Cardiac septum (tissue), 1 donor: ENCODE data around the gene TMEM190. TPM values are rescaled to one million over a fixed set of nuclear protein-coding genes. Genes with fewer than 3 reads are reported as not detected.
"Not testable (repeated sequence)": the region's sequence is repeated elsewhere in the genome, so short reads cannot be mapped to it uniquely, and the experiment has no call there.

Source experiments
- DNase-seq: peaks from one replicate; pipeline ENCODE4 v3.0.0-alpha.2; 2020; ENCODE audit warnings: low spot score
- intact Hi-C: fragments of 100-400 bp; cut with DNase I; formaldehyde crosslinking; loops from one replicate; pipeline ENCODE4 v1.14.0; 2022
- total RNA-seq: library from RNA; stranded (reverse); fragmentation: NEBNext Ultra II Directional; extraction: Animal tissue kit (Norgen Biotek cat#: 25700); gene quantifications from one replicate; pipeline ENCODE4 v1.2.1, GENCODE V29; 2021
- donor health status: DM: no; HTN: no; CAD: no.

The TMEM190 gene
- total RNA-seq, 1 donor from 2014 or later, result not detected

GRCh38 chr19:55385724-55386492 is 9.3 kb downstream of the TMEM190 start, which contains the start of gene RPL28:
Gene RPL28 (plus strand): TSS chr19:55385932. CDS start chr19:55386358, 426 bp downstream.
- intact Hi-C loops, result loop anchor here (1.0 to 2.0 kb wide), 3 partner anchors 19 to 85 kb away; partner anchors contain the start of gene KMT5C

DNA sequence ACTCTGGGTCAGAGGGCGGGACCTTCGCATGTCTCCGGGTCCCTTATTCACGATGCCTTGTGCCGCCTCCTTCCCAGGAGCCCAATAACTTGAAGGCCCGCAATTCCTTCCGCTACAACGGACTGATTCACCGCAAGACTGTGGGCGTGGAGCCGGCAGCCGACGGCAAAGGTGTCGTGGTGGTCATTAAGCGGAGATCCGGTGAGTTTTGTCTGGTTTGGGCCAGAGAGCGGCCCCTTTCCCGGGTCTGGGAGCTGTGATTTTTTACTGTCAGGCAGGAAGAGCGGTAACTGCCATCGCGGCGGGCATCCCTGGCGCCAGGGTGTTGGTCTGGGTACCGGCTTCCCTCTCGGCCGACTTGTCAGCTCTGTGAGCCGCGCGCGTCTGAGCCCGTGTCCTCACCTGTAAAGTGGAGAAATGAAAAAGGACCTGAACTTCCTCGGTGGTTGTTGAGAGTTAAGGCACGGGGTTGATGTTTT is 9.9 kb downstream of the TMEM190 start:
- intact Hi-C loops, result loop anchor here (2.0 kb wide), 1 partner anchor 18 kb away; no protein-coding TSS in a partner anchor
- DNase-seq, result no peak

More at GRCh38 chr19:55385724-55386492, 9.3 kb downstream of the TMEM190 start, which contains the start of gene RPL28:
- peak; percentile 99 for DNase-seq

DNA sequence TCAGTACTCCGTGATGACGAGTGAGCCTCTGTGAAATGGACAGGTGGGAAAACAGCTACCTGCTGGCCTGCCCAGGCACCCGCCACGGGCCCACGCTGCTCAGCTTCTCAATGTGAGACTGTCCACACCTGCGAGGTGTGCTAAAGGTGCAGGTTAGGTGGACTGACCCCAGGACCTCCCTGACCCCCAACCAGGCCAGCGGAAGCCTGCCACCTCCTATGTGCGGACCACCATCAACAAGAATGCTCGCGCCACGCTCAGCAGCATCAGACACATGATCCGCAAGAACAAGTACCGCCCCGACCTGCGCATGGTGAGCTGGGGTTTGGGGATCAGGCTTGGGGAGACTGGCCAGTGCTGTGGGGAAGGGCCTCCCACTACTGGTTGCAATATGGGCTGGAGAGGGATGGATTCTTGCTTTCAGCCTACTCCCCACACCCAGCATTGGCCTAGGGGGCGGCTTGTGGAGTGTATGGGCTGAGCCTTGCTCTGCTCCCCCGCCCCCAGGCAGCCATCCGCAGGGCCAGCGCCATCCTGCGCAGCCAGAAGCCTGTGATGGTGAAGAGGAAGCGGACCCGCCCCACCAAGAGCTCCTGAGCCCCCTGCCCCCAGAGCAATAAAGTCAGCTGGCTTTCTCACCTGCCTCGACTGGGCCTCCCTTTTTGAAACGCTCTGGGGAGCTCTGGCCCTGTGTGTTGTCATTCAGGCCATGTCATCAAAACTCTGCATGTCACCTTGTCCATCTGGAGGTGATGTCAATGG is 11.3 kb downstream of the TMEM190 start:
- DNase-seq, result no peak
- intact Hi-C loops, result loop anchor here (2.0 kb wide), 1 partner anchor 17 kb away; no protein-coding TSS in a partner anchor

GRCh38 chr19:55389386-55390317 is 13.0 kb downstream of the TMEM190 start:
- no peak for DNase-seq
- intact Hi-C loops, result no loop called here

GRCh38 chr19:55390461-55390880 is 13.8 kb downstream of the TMEM190 start:
- intact Hi-C loops, result no loop called here
- no peak for DNase-seq

GRCh38 chr19:55391191-55391670 is 14.6 kb downstream of the TMEM190 start:
- intact Hi-C loops, result no loop called here
- DNase-seq, result no peak

DNA sequence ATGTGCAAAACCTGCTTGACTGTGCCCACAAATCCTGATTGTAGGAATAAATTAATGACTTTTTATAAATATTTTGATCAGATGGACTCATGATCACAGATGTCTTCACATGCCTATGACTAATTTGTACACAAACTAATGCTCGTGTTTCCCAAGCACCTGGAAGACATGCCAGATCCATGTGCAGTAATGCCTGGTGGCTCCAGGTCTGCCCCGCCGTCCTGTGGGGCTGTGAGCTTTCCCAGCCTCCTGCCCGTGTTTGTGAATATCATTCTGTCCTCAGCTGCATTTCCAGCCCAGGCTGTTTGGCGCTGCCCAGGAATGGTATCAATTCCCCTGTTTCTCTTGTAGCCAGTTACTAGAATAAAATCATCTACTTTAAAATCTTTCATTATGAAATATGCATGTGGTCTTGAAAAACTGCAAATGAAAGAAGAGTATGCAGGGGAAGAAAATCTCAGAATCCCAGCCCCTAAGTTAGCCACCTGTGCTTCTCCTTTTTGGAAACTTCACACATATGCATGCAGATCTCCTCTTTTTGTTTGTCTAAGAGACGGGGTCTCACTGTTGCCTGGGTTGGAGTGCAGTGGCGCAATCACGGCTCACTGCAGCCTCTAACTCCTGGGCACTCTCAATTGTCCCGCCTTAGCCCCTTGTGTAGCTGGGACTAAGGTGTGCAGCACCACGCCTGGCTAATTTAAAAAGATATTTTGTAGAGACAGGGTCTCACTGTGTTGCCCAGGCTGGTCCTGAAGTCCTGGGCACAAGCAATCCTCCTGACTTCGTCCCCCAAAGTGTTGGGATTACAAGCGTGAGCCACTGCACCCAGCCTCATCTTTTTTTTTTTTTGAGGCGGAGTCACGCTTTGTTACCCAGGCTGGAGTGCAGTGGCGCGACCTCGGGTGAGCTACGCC is 15.3 kb downstream of the TMEM190 start:
- intact Hi-C loops, result no loop called here
- no peak for DNase-seq

DNA sequence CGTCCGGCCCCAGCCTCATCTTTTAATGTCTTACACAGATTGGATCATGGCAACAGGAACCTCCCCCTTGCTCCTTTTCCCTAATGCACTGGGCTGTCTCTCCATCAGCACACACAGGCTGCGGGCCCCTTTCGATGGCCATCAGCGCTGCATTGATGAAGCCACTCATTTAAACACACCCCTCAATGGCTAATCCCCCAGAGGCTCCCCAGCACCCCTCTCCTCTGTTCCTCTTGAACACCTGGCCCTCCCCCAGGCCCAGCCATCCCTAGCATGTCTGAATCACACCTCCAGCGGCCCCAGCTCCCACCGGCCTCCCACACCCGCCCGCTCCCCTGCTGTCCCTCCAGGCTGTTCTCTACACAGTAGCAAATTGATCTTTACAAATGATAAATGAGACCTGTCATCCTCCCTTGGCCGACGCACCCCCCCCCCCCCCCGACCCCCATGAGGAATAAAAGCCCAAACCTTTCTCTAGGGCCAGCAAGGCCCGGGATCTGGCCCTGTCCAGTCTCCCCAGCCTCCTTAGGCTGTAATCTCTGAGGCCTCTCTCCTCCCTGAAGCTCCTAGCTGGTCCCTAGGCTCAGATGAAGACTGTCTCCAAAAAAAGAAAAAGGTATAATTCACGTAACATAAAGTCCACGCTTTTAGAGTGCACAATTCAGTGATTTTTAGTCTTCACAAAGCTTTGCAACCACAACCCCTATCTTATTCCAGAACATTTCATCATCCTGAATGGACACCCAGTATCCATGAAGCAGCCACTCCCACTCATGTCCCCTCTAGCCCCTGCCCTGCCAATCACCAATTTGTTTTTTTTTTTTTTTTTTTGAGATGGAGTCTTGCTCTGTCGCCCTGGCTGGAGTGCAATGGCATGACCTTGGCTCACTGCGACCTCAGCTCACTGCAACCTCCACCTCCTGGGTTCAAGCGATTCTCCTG is 16.5 kb downstream of the TMEM190 start:
- intact Hi-C loops, result no loop called here
- no peak for DNase-seq

DNA sequence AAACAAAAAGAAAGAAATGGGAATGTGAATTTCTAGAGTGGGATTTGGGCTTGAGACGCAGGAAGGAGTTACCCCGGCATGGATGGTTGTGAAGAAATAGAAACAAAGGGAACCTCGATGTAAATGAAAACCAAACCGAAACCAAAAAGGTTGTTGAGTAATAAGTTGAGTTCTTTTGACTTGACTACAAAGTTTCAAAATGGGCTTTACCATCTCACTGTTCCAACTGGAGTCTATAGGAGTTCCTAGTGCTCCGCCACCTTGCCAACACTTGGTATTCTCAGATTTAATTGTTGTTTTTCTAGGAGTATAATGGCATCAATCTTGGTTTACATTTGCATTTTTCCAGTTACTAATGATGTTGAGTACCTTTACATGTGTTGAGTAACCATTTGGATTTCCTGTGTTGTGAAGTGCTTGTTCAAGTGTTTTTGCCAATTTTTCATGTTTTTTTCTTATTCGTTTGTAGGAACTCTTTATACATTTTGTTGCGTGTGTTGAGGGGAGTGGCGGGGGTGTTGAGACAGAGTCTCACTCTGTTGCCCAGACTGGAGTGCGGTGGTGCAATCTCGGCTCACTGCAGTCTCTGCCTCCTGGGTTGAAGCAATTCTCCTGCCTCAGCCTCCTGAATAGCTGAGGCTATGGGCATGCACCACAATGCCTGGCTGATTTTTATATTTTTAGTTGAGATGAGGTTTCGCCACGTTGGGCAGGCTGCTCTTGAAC is 21.7 kb downstream of the TMEM190 start:
- intact Hi-C loops, result no loop called here
- no peak for DNase-seq

- intact Hi-C loops, result no loop called here
- no peak for DNase-seq
Measured at GRCh38 chr19:55400281-55401087, 23.9 kb downstream of the TMEM190 start.

- DNase-seq, intact Hi-C loops: not testable (repeated sequence)
Measured at GRCh38 chr19:55401390-55401789, 24.8 kb downstream of the TMEM190 start.

DNA sequence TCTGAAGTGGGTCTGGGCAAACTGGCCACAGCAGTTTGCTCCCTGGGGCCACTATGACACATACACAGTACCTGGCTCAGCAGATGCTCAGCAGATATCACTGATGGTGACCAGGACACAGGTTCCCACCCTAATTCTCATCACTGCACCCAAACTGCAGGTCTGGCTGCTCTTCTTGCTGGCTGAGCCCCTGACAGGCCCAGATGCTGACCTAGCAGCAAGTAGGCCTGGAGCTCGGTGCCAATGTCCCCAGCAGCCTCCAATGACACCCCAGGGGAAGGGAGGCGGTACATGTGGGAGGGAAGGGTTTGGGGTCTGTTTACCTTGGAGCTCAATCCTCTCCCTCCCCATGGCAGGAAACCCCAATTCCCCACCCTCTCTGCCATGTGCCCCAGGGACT is 25.9 kb downstream of the TMEM190 start:
- intact Hi-C loops, result no loop called here
- DNase-seq, result no peak

- no peak for DNase-seq
- intact Hi-C loops, result loop anchor here (2.0 to 5.0 kb wide), 3 partner anchors 19 to 263 kb away; partner anchors contain the start of genes C19orf85 and ISOC2
Measured at GRCh38 chr19:55405638-55406037, 29.0 kb downstream of the TMEM190 start.

- no peak for DNase-seq
- intact Hi-C loops, result loop anchor here (5.0 kb wide), 2 partner anchors 56 to 264 kb away; partner anchors contain the start of genes C19orf85 and ISOC2
Measured at GRCh38 chr19:55406091-55406825, 29.6 kb downstream of the TMEM190 start.
